ENCODE measurements around the gene PDSS2. TPM values are rescaled to one million over a fixed set of nuclear protein-coding genes. Genes with fewer than 3 reads are reported as not detected.
A peak's percentile ranks its signal among the peaks of the same experiment; 100 is the strongest.
"Not testable (repeated sequence)": the region's sequence is repeated elsewhere in the genome, so short reads cannot be mapped to it uniquely, and the experiment has no call there.

PDSS2 gene
- total RNA-seq, 2 experiments from 2014 or later, result 11.5 to 11.8 TPM

DNA sequence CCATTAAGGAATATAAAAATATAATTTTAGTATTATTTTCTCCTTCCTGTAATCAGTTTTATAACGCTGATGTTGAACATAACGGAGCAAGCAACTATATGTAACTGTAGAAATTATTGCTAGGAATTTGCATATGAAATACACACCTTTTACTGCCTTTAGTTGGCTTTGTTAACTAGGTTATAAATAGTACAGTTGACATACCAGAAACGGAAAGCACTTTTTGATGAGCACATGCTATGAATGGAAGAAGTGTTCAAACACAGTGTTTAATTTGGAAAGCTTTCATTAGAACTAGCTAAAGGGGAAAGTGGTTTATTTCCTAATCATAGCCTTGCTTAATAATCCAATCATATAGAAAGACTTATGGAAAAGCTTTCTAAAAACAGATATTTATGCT lies 318.8 kb downstream of the PDSS2 start:
- Mint-ChIP-seq H3K9me3 (no peaks in the 10 kb centered on the region), H3K4me3 (no peak overlapping the region), H3K27me3 (no peaks in the 10 kb centered on the region), H3K27ac (no peak overlapping the region), H3K36me3 (ENCODE audit: low read depth) (no peaks in the 10 kb centered on the region), H3K4me1 (no peaks in the 10 kb centered on the region)
- CTCF ChIA-PET, result interaction anchor here (0.6 to 1.5 kb wide), 3 partner anchors 71 to 1999 kb away, joined by 3 to 4 read pairs (median 3); no protein-coding TSS in a partner anchor
- POLR2A ChIA-PET, result no interaction called here
- no peak for DNase-seq

DNA sequence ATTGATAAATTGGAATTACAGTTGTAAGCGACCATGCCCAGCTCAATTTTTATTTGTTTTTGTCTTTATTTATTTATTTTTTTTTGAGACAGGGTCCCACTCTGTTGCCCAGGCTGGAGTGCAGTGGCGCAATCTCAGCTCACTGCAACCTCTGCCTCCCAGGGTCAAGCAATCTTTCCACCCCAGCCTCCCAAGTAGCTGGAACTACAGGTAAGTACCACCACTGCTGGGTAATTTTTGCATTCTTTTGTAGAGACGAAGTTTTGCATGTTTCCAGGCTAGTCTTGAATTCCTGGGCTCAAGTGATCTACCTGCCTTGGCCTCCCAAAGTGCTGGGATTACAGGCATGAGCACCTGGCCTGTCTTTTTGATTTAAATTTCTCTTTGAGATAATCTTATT lies 323.0 kb downstream of the PDSS2 start:
- H3K27ac Mint-ChIP-seq; H3K36me3 Mint-ChIP-seq (ENCODE audit: low read depth); H3K27me3 Mint-ChIP-seq; DNase-seq; H3K4me3 Mint-ChIP-seq; H3K9me3 Mint-ChIP-seq; H3K4me1 Mint-ChIP-seq; POLR2A ChIA-PET; CTCF ChIA-PET: not testable (repeated sequence)

DNA sequence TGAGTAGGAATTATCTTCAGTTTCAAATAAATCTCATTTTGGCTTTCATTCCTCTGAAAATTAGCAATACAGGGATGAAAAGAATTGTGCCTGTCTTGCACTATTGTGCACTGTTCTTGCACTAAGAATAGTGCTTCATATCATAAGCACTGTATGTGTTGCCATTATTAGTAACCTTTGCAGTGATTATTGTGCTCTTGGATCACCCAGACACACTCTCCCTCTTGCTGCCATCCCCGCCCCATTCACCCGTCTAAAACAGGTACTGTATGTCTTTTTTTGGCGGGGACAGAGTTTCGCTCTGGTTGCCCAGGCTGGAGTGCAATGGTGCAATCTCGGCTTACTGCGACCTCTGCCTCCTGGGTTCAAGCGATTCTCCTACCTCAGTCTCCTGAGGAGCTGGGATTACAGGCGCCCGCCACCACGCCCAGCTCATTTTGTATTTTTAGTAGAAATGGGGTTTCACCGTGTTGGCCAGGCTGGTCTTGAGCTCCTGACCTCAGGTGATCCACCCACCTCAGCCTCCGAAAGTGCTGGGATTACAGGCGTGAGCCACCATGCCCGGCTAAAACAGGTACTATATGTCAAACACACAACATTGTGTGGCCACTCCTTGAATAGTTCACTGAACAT lies 324.2 kb downstream of the PDSS2 start:
- H3K4me1 Mint-ChIP-seq; H3K9me3 Mint-ChIP-seq; POLR2A ChIA-PET; DNase-seq; H3K27ac Mint-ChIP-seq; H3K36me3 Mint-ChIP-seq (ENCODE audit: low read depth); H3K4me3 Mint-ChIP-seq; CTCF ChIA-PET; H3K27me3 Mint-ChIP-seq: not testable (repeated sequence)

DNA sequence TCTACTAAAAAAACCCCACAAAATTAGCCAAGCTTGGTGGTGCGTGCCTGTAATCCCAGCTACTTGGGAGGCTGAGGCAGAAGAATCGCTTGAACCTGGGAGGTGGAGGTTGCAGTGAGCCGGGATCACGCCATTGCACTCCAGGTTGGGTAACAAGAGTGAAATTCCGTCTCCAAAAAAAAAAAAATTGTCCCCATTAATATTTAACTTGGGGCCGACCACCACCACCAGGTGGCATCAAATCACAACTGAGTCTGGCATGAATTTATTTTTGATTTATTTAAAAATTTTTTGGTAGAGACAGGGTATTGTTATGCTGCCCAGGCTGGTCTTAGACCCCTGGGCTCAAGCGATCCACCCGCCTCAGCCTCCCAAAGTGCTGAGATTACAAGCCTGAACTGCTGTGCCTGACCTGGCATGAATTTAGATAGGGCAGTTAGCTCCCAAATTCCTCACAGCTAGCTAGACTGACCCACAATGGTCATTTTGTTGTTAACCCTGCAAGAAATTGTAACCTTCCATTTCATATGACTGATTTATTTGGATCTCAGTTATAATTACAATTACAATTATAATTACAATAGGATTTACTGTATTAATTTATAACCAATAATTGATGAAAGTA lies 326.9 kb downstream of the PDSS2 start:
- H3K4me1 Mint-ChIP-seq, result no peaks in the 10 kb centered on the region
- H3K27me3 Mint-ChIP-seq, result peaks cover 2% of the 10 kb centered on the region
- CTCF ChIA-PET, result interaction anchor here (0.6 to 1.1 kb wide), 3 partner anchors 9 to 541 kb away, joined by 3 read pairs; partner anchors contain the start of gene MTRES1
- H3K36me3 Mint-ChIP-seq (ENCODE audit: low read depth), result no peaks in the 10 kb centered on the region
- POLR2A ChIA-PET, result no interaction called here
- no peak overlapping the region for H3K4me3 Mint-ChIP-seq
- DNase-seq, result peak; percentile 23
- H3K9me3 Mint-ChIP-seq, result no peaks in the 10 kb centered on the region
- H3K27ac Mint-ChIP-seq, result no peak overlapping the region

DNA sequence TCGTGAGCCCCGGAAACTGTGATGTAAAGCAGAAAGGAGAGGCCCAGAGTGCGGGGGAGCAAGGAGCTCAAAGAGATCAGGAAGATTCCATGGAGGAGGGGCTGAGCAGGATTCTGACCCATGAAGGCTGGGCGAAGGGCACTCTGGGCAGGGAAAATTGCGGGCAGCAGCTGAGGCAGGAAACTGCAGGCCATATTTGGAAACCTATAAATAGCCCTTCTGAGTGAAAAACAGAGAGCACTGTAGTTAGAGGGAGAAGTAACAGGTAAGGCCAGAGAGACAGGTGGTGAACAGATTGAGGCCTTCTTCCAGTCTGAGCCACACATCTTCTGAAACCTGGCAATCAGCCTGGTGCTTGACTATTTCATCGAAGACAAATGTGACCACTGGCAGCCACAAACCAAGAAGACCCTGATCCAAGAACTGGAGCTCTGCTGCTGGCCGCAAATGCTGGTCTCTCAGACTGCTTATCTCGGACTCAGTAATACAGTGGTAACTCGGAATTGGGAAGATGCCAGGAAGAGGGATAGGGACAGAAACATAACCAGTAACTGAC lies 329.9 kb downstream of the PDSS2 start:
- CTCF ChIA-PET, result interaction anchor here (1.0 kb wide), 1 partner anchor 16 kb away, joined by 3 read pairs; no protein-coding TSS in a partner anchor
- H3K4me3 Mint-ChIP-seq, result no peak overlapping the region
- H3K27me3 Mint-ChIP-seq, result peaks cover 2% of the 10 kb centered on the region

DNA sequence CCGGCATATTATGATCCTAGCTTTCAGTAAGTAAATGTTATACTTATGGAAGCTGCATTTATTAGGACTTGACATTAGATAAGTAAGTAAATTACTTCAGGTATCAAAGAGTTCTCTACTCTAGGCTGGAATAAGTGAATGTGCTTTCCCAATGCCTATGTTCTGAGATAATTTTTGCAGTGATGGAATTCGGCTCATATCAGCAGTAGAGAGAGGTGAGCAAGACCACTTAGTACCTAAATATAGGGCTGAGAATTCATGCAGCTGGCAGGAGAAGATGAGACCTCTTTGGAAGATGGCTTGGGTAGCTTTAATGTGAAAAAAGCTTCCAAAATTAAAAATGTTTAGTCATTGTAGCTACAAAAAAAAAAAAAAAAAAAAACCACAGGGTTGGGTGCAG lies 330.8 kb downstream of the PDSS2 start:
- Mint-ChIP-seq H3K27ac (no peak overlapping the region), H3K4me3 (no peak overlapping the region), H3K4me1 (peaks cover 3% of the 10 kb centered on the region), H3K9me3 (no peaks in the 10 kb centered on the region), H3K27me3 (peaks cover 2% of the 10 kb centered on the region), H3K36me3 (ENCODE audit: low read depth) (no peaks in the 10 kb centered on the region)
- CTCF ChIA-PET, result no interaction called here
- no peak for DNase-seq
- POLR2A ChIA-PET, result no interaction called here

More for the DNA sequence above, 329.9 kb downstream of the PDSS2 start:
- no peak for DNase-seq
- H3K36me3 Mint-ChIP-seq (ENCODE audit: low read depth), result no peaks in the 10 kb centered on the region
- no peak overlapping the region for H3K27ac Mint-ChIP-seq
- peaks cover 3% of the 10 kb centered on the region for H3K4me1 Mint-ChIP-seq
- H3K9me3 Mint-ChIP-seq, result no peaks in the 10 kb centered on the region
- POLR2A ChIA-PET, result no interaction called here

DNA sequence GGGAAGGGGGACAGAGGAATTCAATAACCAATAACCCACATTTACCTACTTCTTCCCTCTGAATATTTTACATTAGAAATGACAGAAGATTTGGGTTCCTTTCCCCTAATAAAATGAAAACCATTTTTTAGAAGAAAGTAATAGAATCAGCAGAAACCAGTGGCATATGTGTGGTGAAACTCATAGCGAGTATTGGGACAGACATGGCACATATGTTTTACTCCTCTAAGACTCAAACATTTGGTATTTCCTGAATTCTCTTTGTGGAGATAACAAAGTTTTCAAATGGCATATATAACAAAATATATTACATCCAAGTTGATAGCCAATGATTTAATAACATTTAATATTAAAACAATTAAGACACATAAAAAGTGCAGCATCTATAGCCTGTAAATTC lies 331.2 kb downstream of the PDSS2 start:
- DNase-seq, result no peak
- H3K4me1 Mint-ChIP-seq, result peaks cover 3% of the 10 kb centered on the region
- peaks cover 2% of the 10 kb centered on the region for H3K27me3 Mint-ChIP-seq
- H3K36me3 Mint-ChIP-seq (ENCODE audit: low read depth), result no peaks in the 10 kb centered on the region
- no peaks in the 10 kb centered on the region for H3K9me3 Mint-ChIP-seq
- POLR2A ChIA-PET, result no interaction called here
- H3K27ac Mint-ChIP-seq, result no peak overlapping the region
- CTCF ChIA-PET, result no interaction called here
- H3K4me3 Mint-ChIP-seq, result no peak overlapping the region

DNA sequence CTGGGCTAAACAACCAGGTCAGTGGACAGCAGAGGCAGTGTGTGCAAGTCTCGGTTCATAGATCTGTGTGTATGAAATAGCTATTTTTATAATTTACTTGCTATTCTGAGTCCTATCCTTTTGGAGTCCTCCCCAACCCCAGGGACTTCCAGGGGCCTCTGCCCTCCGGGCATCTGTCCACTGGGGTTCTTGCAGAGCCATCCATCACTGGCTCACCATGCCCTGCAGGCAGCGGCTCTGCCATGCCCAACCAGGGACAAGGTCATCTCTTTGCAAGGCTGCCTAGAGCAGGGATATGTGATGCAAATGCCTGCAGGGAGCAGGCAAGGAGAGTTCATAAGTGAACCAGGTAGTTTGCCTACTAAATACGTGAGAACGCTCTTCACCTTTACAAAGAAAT lies 333.6 kb downstream of the PDSS2 start:
- CTCF ChIA-PET, result no interaction called here
- peaks cover 2% of the 10 kb centered on the region for H3K27me3 Mint-ChIP-seq
- POLR2A ChIA-PET, result no interaction called here
- H3K9me3 Mint-ChIP-seq, result no peaks in the 10 kb centered on the region
- peaks cover 3% of the 10 kb centered on the region for H3K4me1 Mint-ChIP-seq
- H3K36me3 Mint-ChIP-seq (ENCODE audit: low read depth), result no peaks in the 10 kb centered on the region
- H3K27ac Mint-ChIP-seq, result no peak overlapping the region
- DNase-seq, result no peak
- H3K4me3 Mint-ChIP-seq, result no peak overlapping the region

DNA sequence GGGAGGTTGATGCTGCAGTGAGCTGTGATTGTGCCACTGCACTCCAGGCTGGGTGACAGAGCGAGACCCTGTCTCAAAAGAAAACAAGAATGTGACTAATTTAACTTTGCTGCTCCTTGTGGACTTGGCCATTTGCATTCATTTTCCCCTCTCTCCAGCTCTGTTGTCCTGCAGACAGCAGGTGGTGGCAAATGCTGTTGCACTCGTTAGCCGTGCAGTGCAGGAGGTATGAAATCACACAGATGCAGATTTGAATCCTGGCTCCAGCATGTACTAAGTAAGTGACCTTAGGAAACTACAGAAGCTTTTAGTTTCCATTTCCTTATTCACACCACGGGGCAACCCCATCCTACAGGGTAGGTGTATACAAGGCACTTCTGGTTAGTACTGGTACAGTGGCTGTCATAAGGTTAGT lies 334.4 kb downstream of the PDSS2 start:
- CTCF ChIA-PET, result interaction anchor here (1.1 to 1.5 kb wide), 2 partner anchors 11 to 145 kb away, joined by 3 to 6 read pairs; no protein-coding TSS in a partner anchor
- Mint-ChIP-seq H3K4me1 (peaks cover 3% of the 10 kb centered on the region), H3K9me3 (no peaks in the 10 kb centered on the region), H3K27me3 (peaks cover 2% of the 10 kb centered on the region), H3K27ac (no peak overlapping the region), H3K4me3 (no peak overlapping the region), H3K36me3 (ENCODE audit: low read depth) (no peaks in the 10 kb centered on the region)
- DNase-seq, result no peak
- POLR2A ChIA-PET, result no interaction called here

DNA sequence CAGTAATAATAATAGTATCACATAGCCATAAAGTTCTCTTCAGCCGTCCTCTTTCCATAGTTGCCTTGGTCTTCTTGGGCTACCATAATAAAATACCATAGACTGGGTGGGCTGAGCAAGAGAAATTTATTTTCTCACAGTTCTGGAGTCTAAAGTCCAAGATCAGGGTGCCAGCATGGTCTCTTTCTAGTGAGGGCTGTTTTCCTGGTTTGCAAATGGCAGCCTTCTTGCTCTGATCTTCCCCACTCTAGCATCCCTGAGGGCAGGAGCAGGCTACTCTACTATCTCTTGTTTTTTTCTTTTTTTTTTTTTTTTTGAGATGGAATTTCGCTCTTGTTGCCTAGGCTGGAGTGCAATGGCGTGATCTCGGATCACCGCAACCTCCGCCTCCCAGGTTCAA lies 335.9 kb downstream of the PDSS2 start:
- no peaks in the 10 kb centered on the region for H3K36me3 Mint-ChIP-seq (ENCODE audit: low read depth)
- H3K27me3 Mint-ChIP-seq, result peaks cover 2% of the 10 kb centered on the region
- CTCF ChIA-PET, result no interaction called here
- no peak overlapping the region for H3K4me3 Mint-ChIP-seq
- POLR2A ChIA-PET, result no interaction called here
- DNase-seq, result no peak
- no peaks in the 10 kb centered on the region for H3K9me3 Mint-ChIP-seq
- peaks cover 3% of the 10 kb centered on the region for H3K4me1 Mint-ChIP-seq
- no peak overlapping the region for H3K27ac Mint-ChIP-seq

DNA sequence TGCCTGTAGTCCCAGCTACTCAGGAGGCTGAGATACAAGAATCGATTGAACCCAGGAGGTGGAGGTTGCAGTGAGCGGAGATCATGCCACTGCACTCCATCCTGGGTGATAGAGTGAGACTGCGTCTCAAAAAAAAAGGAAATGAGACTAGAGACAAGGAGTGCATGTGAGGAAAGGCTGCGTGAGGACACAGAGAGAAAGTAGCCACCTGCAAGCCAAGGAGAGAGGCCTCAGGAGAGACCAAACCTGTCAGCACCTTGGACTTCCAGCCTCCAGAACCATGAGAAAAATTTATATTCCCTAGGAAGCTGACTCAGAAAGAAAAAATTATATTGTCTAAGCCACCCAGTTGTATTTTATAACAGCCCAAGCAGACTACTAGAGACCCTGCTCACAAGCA lies 336.6 kb downstream of the PDSS2 start:
- POLR2A ChIA-PET, result no interaction called here
- H3K36me3 Mint-ChIP-seq (ENCODE audit: low read depth), result no peaks in the 10 kb centered on the region
- CTCF ChIA-PET, result no interaction called here

DNA sequence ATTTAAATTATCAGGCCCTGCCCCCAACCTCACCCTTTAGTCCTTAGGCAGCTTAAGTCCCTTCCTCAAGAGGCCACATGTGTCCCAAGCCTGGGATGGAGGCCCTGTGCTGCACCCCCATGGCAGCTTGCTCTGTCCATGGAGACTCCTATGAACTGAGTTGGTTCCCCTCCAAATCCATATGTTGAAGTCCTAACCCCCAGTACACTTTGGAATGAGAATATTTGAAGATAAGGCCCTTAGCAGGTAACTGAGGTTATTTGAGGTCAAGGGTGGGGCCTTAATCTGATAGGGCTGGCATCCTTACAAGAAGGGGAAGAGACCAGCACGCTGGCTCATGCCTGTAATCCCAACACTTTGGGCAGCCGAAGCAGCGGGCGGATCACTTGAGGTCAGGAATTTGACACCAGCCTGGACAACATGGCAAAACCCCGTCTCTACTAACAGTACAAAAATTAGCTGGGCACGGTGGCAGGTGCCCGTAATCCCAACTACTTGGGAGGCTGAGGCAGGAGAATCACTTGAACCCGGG lies 337.3 kb downstream of the PDSS2 start:
- Mint-ChIP-seq H3K36me3 (ENCODE audit: low read depth) (no peaks in the 10 kb centered on the region), H3K4me3 (no peak overlapping the region), H3K27ac (no peak overlapping the region), H3K27me3 (peaks cover 5% of the 10 kb centered on the region), H3K4me1 (peaks cover 3% of the 10 kb centered on the region), H3K9me3 (no peaks in the 10 kb centered on the region)
- CTCF ChIA-PET, result no interaction called here
- POLR2A ChIA-PET, result no interaction called here
- DNase-seq, result no peak

More for the DNA sequence above, 336.6 kb downstream of the PDSS2 start:
- Mint-ChIP-seq H3K4me1 (peaks cover 3% of the 10 kb centered on the region), H3K9me3 (no peaks in the 10 kb centered on the region), H3K27ac (no peak overlapping the region), H3K4me3 (no peak overlapping the region), H3K27me3 (peaks cover 2% of the 10 kb centered on the region)
- no peak for DNase-seq

DNA sequence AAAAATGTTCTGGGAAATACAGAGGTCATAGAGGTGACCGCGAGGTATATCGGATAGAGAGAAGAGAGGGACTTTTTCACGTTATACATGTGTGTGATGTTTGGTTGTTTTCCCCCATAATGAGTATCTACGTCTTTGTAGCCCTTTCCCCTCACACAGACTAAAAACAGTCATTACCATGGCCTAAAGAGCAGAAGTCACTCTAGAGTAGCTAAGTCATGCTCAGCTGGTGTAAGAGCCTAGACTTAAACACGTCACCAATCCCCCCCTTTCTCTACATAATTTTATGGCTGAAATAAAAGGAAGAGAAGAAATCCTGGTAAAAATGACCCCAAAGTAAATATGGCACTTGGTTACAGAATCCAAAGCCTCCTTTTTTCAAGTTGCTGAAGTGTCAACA lies 338.1 kb downstream of the PDSS2 start:
- no peak overlapping the region for H3K27ac Mint-ChIP-seq
- CTCF ChIA-PET, result no interaction called here
- H3K4me1 Mint-ChIP-seq, result peaks cover 9% of the 10 kb centered on the region
- peaks cover 13% of the 10 kb centered on the region for H3K27me3 Mint-ChIP-seq
- POLR2A ChIA-PET, result no interaction called here
- no peak overlapping the region for H3K4me3 Mint-ChIP-seq
- H3K36me3 Mint-ChIP-seq (ENCODE audit: low read depth), result no peaks in the 10 kb centered on the region
- no peak for DNase-seq
- no peaks in the 10 kb centered on the region for H3K9me3 Mint-ChIP-seq

DNA sequence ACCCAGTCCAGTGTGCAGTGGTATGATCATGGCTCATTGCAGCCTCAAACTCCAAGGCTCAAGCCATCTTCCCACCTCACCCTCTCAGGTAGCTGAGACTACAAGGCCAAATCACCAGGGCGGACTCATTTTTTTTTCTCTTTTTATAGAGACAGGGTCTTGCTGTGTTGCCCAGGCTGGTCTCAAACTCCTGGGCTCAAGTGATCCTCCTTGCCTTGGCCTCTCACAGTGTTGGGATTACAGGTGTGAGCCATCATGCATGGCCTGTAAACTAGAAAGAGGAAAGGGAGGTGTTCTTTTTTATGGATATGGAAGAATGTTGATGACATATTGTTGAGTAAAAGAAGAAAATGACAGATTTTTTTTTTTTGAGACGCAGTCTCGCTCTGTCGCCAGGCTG lies 339.0 kb downstream of the PDSS2 start:
- H3K36me3 Mint-ChIP-seq (ENCODE audit: low read depth), result no peaks in the 10 kb centered on the region
- DNase-seq, result no peak
- ChIA-PET POLR2A (no interaction called here), CTCF (interaction anchor here (0.6 to 0.7 kb wide), 2 partner anchors 531 to 676 kb away, joined by 3 read pairs; no protein-coding TSS in a partner anchor)
- H3K4me3 Mint-ChIP-seq, result no peak overlapping the region
- peaks cover 14% of the 10 kb centered on the region for H3K4me1 Mint-ChIP-seq
- H3K9me3 Mint-ChIP-seq, result no peaks in the 10 kb centered on the region
- peaks cover 17% of the 10 kb centered on the region for H3K27me3 Mint-ChIP-seq
- no peak overlapping the region for H3K27ac Mint-ChIP-seq

All from activated CD4-positive, alpha-beta memory T cell treated with anti-CD3 and anti-CD28 coated beads, Interleukin-2, amount 10 ng/mL, durations not matched to agents 7 days and 5 days (primary cell).